ENCODE measurements around the gene BAIAP2. TPM values are rescaled to one million over a fixed set of nuclear protein-coding genes. Genes with fewer than 3 reads are reported as not detected.
A peak's percentile ranks its signal among the peaks of the same experiment; 100 is the strongest.

Gene BAIAP2
- polyA plus RNA-seq, 6 donors from 2014 or later, result 0.19 to 6.1 (median 0.79) TPM

- no peak for DNase-seq
- Mint-ChIP-seq H3K27me3 (peaks cover 0 to 28% (median 20%) of the 10 kb centered on the region in 3 donors), H3K9me3 (no peaks in the 10 kb centered on the region), H3K4me1 (peaks cover 0 to 2% (median 0%) of the 10 kb centered on the region in 3 donors), H3K4me3 (no peak overlapping the region), H3K27ac (no peak overlapping the region), H3K36me3 (no peaks in the 10 kb centered on the region)
- ATAC-seq (ENCODE audit: low read depth in 2 of 2), result peak; percentile 64 to 73
Measured at GRCh38 chr17:81094509-81095382, 59.8 kb downstream of the BAIAP2 start.

GRCh38 chr17:81095383-81095762 lies 60.4 kb downstream of the BAIAP2 start:
- DNase-seq (no peak), ATAC-seq (ENCODE audit: low read depth in 2 of 2) (peak in 1 of 2 donors; percentile 13)
- H3K27ac Mint-ChIP-seq, result no peak overlapping the region
- peaks cover 0 to 2% (median 0%) of the 10 kb centered on the region in 3 donors for H3K4me1 Mint-ChIP-seq
- H3K4me3 Mint-ChIP-seq, result no peak overlapping the region
- no peaks in the 10 kb centered on the region for H3K36me3 Mint-ChIP-seq
- no peaks in the 10 kb centered on the region for H3K9me3 Mint-ChIP-seq
- H3K27me3 Mint-ChIP-seq, result peaks cover 0 to 33% (median 21%) of the 10 kb centered on the region in 3 donors

GRCh38 chr17:81096741-81097133 lies 61.8 kb downstream of the BAIAP2 start:
- H3K4me1 Mint-ChIP-seq, result peaks cover 0 to 2% (median 0%) of the 10 kb centered on the region in 3 donors
- no peak overlapping the region for H3K4me3 Mint-ChIP-seq

GRCh38 chr17:81097134-81097942 lies 62.4 kb downstream of the BAIAP2 start:
- Mint-ChIP-seq H3K36me3 (no peaks in the 10 kb centered on the region), H3K4me1 (peaks cover 0 to 2% (median 0%) of the 10 kb centered on the region in 3 donors), H3K27ac (peak overlapping the region in 1 of 6 donors; percentile 71), H3K4me3 (no peak overlapping the region), H3K9me3 (no peaks in the 10 kb centered on the region), H3K27me3 (peaks cover 0 to 40% (median 21%) of the 10 kb centered on the region in 3 donors)
- ATAC-seq (ENCODE audit: low read depth in 2 of 2) (no peak), DNase-seq (no peak)

More at GRCh38 chr17:81096741-81097133, 61.8 kb downstream of the BAIAP2 start:
- ATAC-seq (ENCODE audit: low read depth in 2 of 2) (no peak), DNase-seq (no peak)
- Mint-ChIP-seq H3K27me3 (peaks cover 0 to 40% (median 21%) of the 10 kb centered on the region in 3 donors), H3K9me3 (no peaks in the 10 kb centered on the region), H3K36me3 (no peaks in the 10 kb centered on the region), H3K27ac (peak overlapping the region in 2 of 6 donors; percentile 71 to 90)

GRCh38 chr17:81097943-81098308 lies 63.0 kb downstream of the BAIAP2 start:
- no peak overlapping the region for H3K27ac Mint-ChIP-seq
- H3K27me3 Mint-ChIP-seq, result peaks cover 0 to 40% (median 21%) of the 10 kb centered on the region in 3 donors
- no peaks in the 10 kb centered on the region for H3K36me3 Mint-ChIP-seq
- no peak for ATAC-seq (ENCODE audit: low read depth in 2 of 2)
- H3K4me1 Mint-ChIP-seq, result peaks cover 0 to 2% (median 0%) of the 10 kb centered on the region in 3 donors
- H3K9me3 Mint-ChIP-seq, result no peaks in the 10 kb centered on the region
- no peak overlapping the region for H3K4me3 Mint-ChIP-seq
- DNase-seq, result no peak

- Mint-ChIP-seq H3K9me3 (no peaks in the 10 kb centered on the region), H3K27ac (no peak overlapping the region), H3K4me3 (peak overlapping the region in 1 of 8 donors; percentile 68), H3K4me1 (peaks cover 0 to 2% (median 0%) of the 10 kb centered on the region in 3 donors), H3K27me3 (peaks cover 0 to 35% (median 21%) of the 10 kb centered on the region in 3 donors), H3K36me3 (no peaks in the 10 kb centered on the region)
- no peak for ATAC-seq (ENCODE audit: low read depth in 2 of 2)
- no peak for DNase-seq
Measured at GRCh38 chr17:81099888-81100287, 64.9 kb downstream of the BAIAP2 start.

GRCh38 chr17:81100668-81101067 lies 65.7 kb downstream of the BAIAP2 start:
- DNase-seq (no peak), ATAC-seq (ENCODE audit: low read depth in 2 of 2) (no peak)
- Mint-ChIP-seq H3K36me3 (no peaks in the 10 kb centered on the region), H3K4me1 (peaks cover 0 to 2% (median 0%) of the 10 kb centered on the region in 3 donors), H3K27ac (no peak overlapping the region), H3K27me3 (peaks cover 0 to 33% (median 21%) of the 10 kb centered on the region in 3 donors), H3K9me3 (no peaks in the 10 kb centered on the region), H3K4me3 (no peak overlapping the region)

GRCh38 chr17:81101614-81102306 lies 66.8 kb downstream of the BAIAP2 start:
- no peaks in the 10 kb centered on the region for H3K9me3 Mint-ChIP-seq
- no peak overlapping the region for H3K27ac Mint-ChIP-seq
- H3K4me3 Mint-ChIP-seq, result no peak overlapping the region
- H3K4me1 Mint-ChIP-seq, result peaks cover 0 to under 1% (median 0%) of the 10 kb centered on the region in 3 donors
- no peaks in the 10 kb centered on the region for H3K36me3 Mint-ChIP-seq
- H3K27me3 Mint-ChIP-seq, result peaks cover 0 to 22% (median 17%) of the 10 kb centered on the region in 3 donors
- DNase-seq, result peak; percentile 88
- peak; percentile 98 to 99 for ATAC-seq (ENCODE audit: low read depth in 2 of 2)

- Mint-ChIP-seq H3K4me1 (no peaks in the 10 kb centered on the region), H3K27ac (no peak overlapping the region)
Measured at GRCh38 chr17:81102352-81102751, 67.4 kb downstream of the BAIAP2 start.

GRCh38 chr17:81102869-81103268 lies 67.9 kb downstream of the BAIAP2 start:
- Mint-ChIP-seq H3K4me1 (no peaks in the 10 kb centered on the region), H3K27me3 (peaks cover 0 to 18% (median 13%) of the 10 kb centered on the region in 3 donors), H3K4me3 (no peak overlapping the region), H3K9me3 (no peaks in the 10 kb centered on the region), H3K27ac (no peak overlapping the region), H3K36me3 (no peaks in the 10 kb centered on the region)
- no peak for ATAC-seq (ENCODE audit: low read depth in 2 of 2)
- DNase-seq, result no peak

More at GRCh38 chr17:81102352-81102751, 67.4 kb downstream of the BAIAP2 start:
- H3K4me3 Mint-ChIP-seq, result no peak overlapping the region
- no peaks in the 10 kb centered on the region for H3K36me3 Mint-ChIP-seq
- H3K27me3 Mint-ChIP-seq, result peaks cover 0 to 18% (median 13%) of the 10 kb centered on the region in 3 donors
- no peaks in the 10 kb centered on the region for H3K9me3 Mint-ChIP-seq
- DNase-seq (no peak), ATAC-seq (ENCODE audit: low read depth in 2 of 2) (no peak)

GRCh38 chr17:81103379-81103778 lies 68.4 kb downstream of the BAIAP2 start:
- Mint-ChIP-seq H3K4me3 (no peak overlapping the region), H3K4me1 (no peaks in the 10 kb centered on the region), H3K36me3 (no peaks in the 10 kb centered on the region), H3K27ac (no peak overlapping the region), H3K27me3 (peaks cover 0 to 18% (median 13%) of the 10 kb centered on the region in 3 donors), H3K9me3 (no peaks in the 10 kb centered on the region)
- no peak for DNase-seq
- no peak for ATAC-seq (ENCODE audit: low read depth in 2 of 2)

- Mint-ChIP-seq H3K4me1 (no peaks in the 10 kb centered on the region), H3K9me3 (no peaks in the 10 kb centered on the region), H3K27me3 (no peaks in the 10 kb centered on the region), H3K27ac (no peak overlapping the region), H3K4me3 (no peak overlapping the region), H3K36me3 (no peaks in the 10 kb centered on the region)
- DNase-seq (no peak), ATAC-seq (ENCODE audit: low read depth in 2 of 2) (no peak)
Measured at GRCh38 chr17:81106716-81107115, 71.8 kb downstream of the BAIAP2 start.

GRCh38 chr17:81108220-81108619 lies 73.3 kb downstream of the BAIAP2 start:
- Mint-ChIP-seq H3K27ac (no peak overlapping the region), H3K27me3 (no peaks in the 10 kb centered on the region), H3K4me1 (no peaks in the 10 kb centered on the region), H3K9me3 (no peaks in the 10 kb centered on the region), H3K4me3 (no peak overlapping the region), H3K36me3 (no peaks in the 10 kb centered on the region)
- no peak for ATAC-seq (ENCODE audit: low read depth in 2 of 2)
- no peak for DNase-seq

All from naive B cell (primary cell).